ENCODE results near the gene PADI4. TPM values are rescaled to one million over a fixed set of nuclear protein-coding genes. Genes with fewer than 3 reads are reported as not detected.
A peak's percentile ranks its signal among the peaks of the same experiment; 100 is the strongest.
"Not testable (repeated sequence)": the region's sequence is repeated elsewhere in the genome, so short reads cannot be mapped to it uniquely, and the experiment has no call there.

PADI4 gene
- total RNA-seq, 1 experiment from 2014 or later: 0.62 TPM

- Histone ChIP-seq H3K27me3 (ENCODE audit: control insufficient read depth, insufficient read depth, low read length) (no peaks in the 10 kb centered on the region; the same call in none of the 2 replicates), H3K36me3 (replicated peaks; ENCODE audit: control insufficient read depth, insufficient read depth, low read length) (no peaks in the 10 kb centered on the region), H3K4me3 (ENCODE audit: insufficient read depth, low read depth, low read length) (no peak overlapping the region)
- no peak for DNase-seq
Measured at GRCh38 chr1:17392199-17392740, 84.3 kb downstream of the PADI4 start.

GRCh38 chr1:17393230-17393629, 85.2 kb downstream of the PADI4 start:
- no peak for DNase-seq
- no peaks in the 10 kb centered on the region for H3K36me3 ChIP-seq (replicated peaks; ENCODE audit: control insufficient read depth, insufficient read depth, low read length)
- H3K4me3 ChIP-seq (ENCODE audit: insufficient read depth, low read depth, low read length): no peak overlapping the region
- H3K27me3 ChIP-seq (ENCODE audit: control insufficient read depth, insufficient read depth, low read length): no peaks in the 10 kb centered on the region; the same call in none of the 2 replicates

GRCh38 chr1:17397910-17398695, 90.1 kb downstream of the PADI4 start:
- no peaks in the 10 kb centered on the region for H3K27me3 ChIP-seq (ENCODE audit: control insufficient read depth, insufficient read depth, low read length)
- DNase-seq: no peak
- no peaks in the 10 kb centered on the region for H3K36me3 ChIP-seq (replicated peaks; ENCODE audit: control insufficient read depth, insufficient read depth, low read length)
- no peak overlapping the region for H3K4me3 ChIP-seq (ENCODE audit: insufficient read depth, low read depth, low read length)

- peak; percentile 82 for DNase-seq
- H3K4me3 ChIP-seq (ENCODE audit: insufficient read depth, low read depth, low read length): no peak overlapping the region
- peaks cover under 1% of the 10 kb centered on the region for H3K36me3 ChIP-seq (replicated peaks; ENCODE audit: control insufficient read depth, insufficient read depth, low read length)
- H3K27me3 ChIP-seq (ENCODE audit: control insufficient read depth, insufficient read depth, low read length): no peaks in the 10 kb centered on the region
Measured at GRCh38 chr1:17400725-17401341, 92.8 kb downstream of the PADI4 start.

- H3K27me3 ChIP-seq (ENCODE audit: control insufficient read depth, insufficient read depth, low read length): no peaks in the 10 kb centered on the region
- no peak overlapping the region for H3K4me3 ChIP-seq (ENCODE audit: insufficient read depth, low read depth, low read length)
- H3K36me3 ChIP-seq (replicated peaks; ENCODE audit: control insufficient read depth, insufficient read depth, low read length): peaks cover 3% of the 10 kb centered on the region
- DNase-seq: peak; percentile 63
Measured at GRCh38 chr1:17401841-17402240, 93.8 kb downstream of the PADI4 start.

GRCh38 chr1:17403081-17403480, 95.1 kb downstream of the PADI4 start:
- DNase-seq: no peak
- no peaks in the 10 kb centered on the region for H3K27me3 ChIP-seq (ENCODE audit: control insufficient read depth, insufficient read depth, low read length)
- peaks cover 6% of the 10 kb centered on the region for H3K36me3 ChIP-seq (replicated peaks; ENCODE audit: control insufficient read depth, insufficient read depth, low read length)
- H3K4me3 ChIP-seq (ENCODE audit: insufficient read depth, low read depth, low read length): no peak overlapping the region

GRCh38 chr1:17404034-17404684, 96.2 kb downstream of the PADI4 start:
- DNase-seq: peak; percentile 71
- Histone ChIP-seq H3K36me3 (replicated peaks; ENCODE audit: control insufficient read depth, insufficient read depth, low read length) (peaks cover 11% of the 10 kb centered on the region), H3K4me3 (ENCODE audit: insufficient read depth, low read depth, low read length) (no peak overlapping the region), H3K27me3 (ENCODE audit: control insufficient read depth, insufficient read depth, low read length) (no peaks in the 10 kb centered on the region)

GRCh38 chr1:17404820-17405219, 96.8 kb downstream of the PADI4 start:
- DNase-seq: peak; percentile 74
- Histone ChIP-seq H3K27me3 (ENCODE audit: control insufficient read depth, insufficient read depth, low read length) (no peaks in the 10 kb centered on the region), H3K36me3 (replicated peaks; ENCODE audit: control insufficient read depth, insufficient read depth, low read length) (peaks cover 17% of the 10 kb centered on the region), H3K4me3 (ENCODE audit: insufficient read depth, low read depth, low read length) (no peak overlapping the region)

GRCh38 chr1:17405898-17406759, 98.1 kb downstream of the PADI4 start:
- peaks cover 30% of the 10 kb centered on the region for H3K36me3 ChIP-seq (replicated peaks; ENCODE audit: control insufficient read depth, insufficient read depth, low read length)
- DNase-seq: peak; percentile 94
- H3K4me3 ChIP-seq (ENCODE audit: insufficient read depth, low read depth, low read length): no peak overlapping the region
- no peaks in the 10 kb centered on the region for H3K27me3 ChIP-seq (ENCODE audit: control insufficient read depth, insufficient read depth, low read length)

- not testable (repeated sequence) for DNase-seq
Measured at GRCh38 chr1:17406760-17407475, 98.9 kb downstream of the PADI4 start.

GRCh38 chr1:17407786-17408514, 100.0 kb downstream of the PADI4 start:
- H3K36me3 ChIP-seq (replicated peaks; ENCODE audit: control insufficient read depth, insufficient read depth, low read length): peaks cover 45% of the 10 kb centered on the region
- not testable (repeated sequence) for DNase-seq; H3K4me3 ChIP-seq (ENCODE audit: insufficient read depth, low read depth, low read length); H3K27me3 ChIP-seq (ENCODE audit: control insufficient read depth, insufficient read depth, low read length)

More at GRCh38 chr1:17406760-17407475, 98.9 kb downstream of the PADI4 start:
- not testable (repeated sequence) for H3K4me3 ChIP-seq (ENCODE audit: insufficient read depth, low read depth, low read length); H3K27me3 ChIP-seq (ENCODE audit: control insufficient read depth, insufficient read depth, low read length)
- H3K36me3 ChIP-seq (replicated peaks; ENCODE audit: control insufficient read depth, insufficient read depth, low read length): peaks cover 35% of the 10 kb centered on the region

- Histone ChIP-seq H3K4me3 (ENCODE audit: insufficient read depth, low read depth, low read length) (no peak overlapping the region), H3K27me3 (ENCODE audit: control insufficient read depth, insufficient read depth, low read length) (no peaks in the 10 kb centered on the region), H3K36me3 (replicated peaks; ENCODE audit: control insufficient read depth, insufficient read depth, low read length) (peaks cover 54% of the 10 kb centered on the region)
- no peak for DNase-seq
Measured at GRCh38 chr1:17409391-17409811, 101.4 kb downstream of the PADI4 start.
